AG04450 (cell line): ENCODE results near the gene UPK3A. TPM values are rescaled to one million over a fixed set of nuclear protein-coding genes. Genes with fewer than 3 reads are reported as not detected.
"Not testable (repeated sequence)": the region's sequence is repeated elsewhere in the genome, so short reads cannot be mapped to it uniquely, and the experiment has no call there.

Experiments
- CTCF ChIA-PET: fragments of 300-600, 350-600 bp; formaldehyde crosslinking; extraction: SDS; loops from one replicate; lab custom pipeline; 2022; ENCODE audit warnings: antibody characterized with exemption, inconsistent platforms; lab: Charles Lee
- POLR2A ChIA-PET: fragments of 350-600 bp; formaldehyde crosslinking; extraction: SDS; loops from one replicate; lab custom pipeline; 2021; ENCODE audit warnings: antibody characterized with exemption, inconsistent platforms; lab: Yijun Ruan, JAX
- DNase-seq: peaks from one replicate; pipeline ENCODE4 v3.0.0-alpha.2; 2011; ENCODE audit warnings: low read depth, low spot score
- H3K27ac ChIP-seq: one replicate; pipeline ENCODE4 v1.5.1; 2012; ENCODE audit warnings: low read depth, low read length, control low read depth
- H3K27me3 ChIP-seq: one replicate; pipeline ENCODE4 v1.6.0; 2012; ENCODE audit warnings: low read length; ENCODE audit not compliant: control insufficient read depth, insufficient read depth
- H3K4me3 ChIP-seq: 2 replicates; pipeline ENCODE4 v1.5.1; 2011; ENCODE audit warnings: mild to moderate bottlenecking, low read depth, low read length, control low read depth
- H3K9me3 ChIP-seq: 2 replicates; pipeline ENCODE4 v1.5.1; 2012; ENCODE audit warnings: low read length; ENCODE audit not compliant: control insufficient read depth, insufficient read depth
- polyA plus RNA-seq: library from polyadenylated mRNA; depleted of rRNA; stranded (reverse); fragments of >200 nt; gene quantifications from 2 replicates; pipeline ENCODE4 v1.2.3, GENCODE V29; 2011
- TF ChIP-seq, protein P1 (sequence below): IDR thresholded peaks from 2 replicates; pipeline ENCODE4 v1.5.1; 2011; ENCODE audit warnings: low read depth, low read length, control low read depth, inconsistent platforms

The UPK3A gene
- polyA plus RNA-seq, 1 experiment = not detected

DNA sequence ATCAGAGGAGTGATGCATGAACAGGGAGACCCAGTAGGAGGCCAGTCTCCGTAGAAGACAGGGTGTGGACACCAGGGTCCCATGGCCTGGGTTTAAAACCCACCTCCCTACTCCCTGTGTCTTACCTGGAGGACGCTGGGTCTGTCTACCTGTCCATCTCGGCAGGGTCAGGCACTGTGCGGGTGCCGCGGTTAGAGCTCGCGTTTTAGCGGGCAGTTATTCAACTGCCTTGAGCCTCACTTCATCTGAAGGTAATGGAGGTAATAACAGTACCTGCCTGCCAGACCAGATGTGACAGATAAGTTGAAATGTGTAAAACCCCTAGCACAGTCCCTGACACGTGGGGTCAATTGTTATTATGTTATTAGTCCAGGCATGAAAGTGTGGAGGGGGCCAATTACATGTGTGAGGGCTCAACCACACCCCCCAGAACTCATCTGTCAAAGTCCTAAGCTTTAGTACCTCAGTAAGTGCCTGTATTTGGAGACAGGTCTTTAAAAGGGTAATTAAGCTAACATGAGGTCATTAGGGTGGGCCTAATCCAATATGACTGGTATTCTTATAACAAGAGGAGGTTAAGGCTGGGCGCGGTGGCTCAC, 8.1 kb upstream of the UPK3A start:
- no peak overlapping the region for H3K4me3 ChIP-seq
- H3K27ac ChIP-seq = no peak overlapping the region
- no peak for DNase-seq
- ChIA-PET CTCF (no interaction called here), POLR2A (interaction anchor here (0.7 kb wide), 1 partner anchor 98 kb away, joined by 4 read pairs; no protein-coding TSS in a partner anchor)
- TF ChIP-seq, protein P1, sequence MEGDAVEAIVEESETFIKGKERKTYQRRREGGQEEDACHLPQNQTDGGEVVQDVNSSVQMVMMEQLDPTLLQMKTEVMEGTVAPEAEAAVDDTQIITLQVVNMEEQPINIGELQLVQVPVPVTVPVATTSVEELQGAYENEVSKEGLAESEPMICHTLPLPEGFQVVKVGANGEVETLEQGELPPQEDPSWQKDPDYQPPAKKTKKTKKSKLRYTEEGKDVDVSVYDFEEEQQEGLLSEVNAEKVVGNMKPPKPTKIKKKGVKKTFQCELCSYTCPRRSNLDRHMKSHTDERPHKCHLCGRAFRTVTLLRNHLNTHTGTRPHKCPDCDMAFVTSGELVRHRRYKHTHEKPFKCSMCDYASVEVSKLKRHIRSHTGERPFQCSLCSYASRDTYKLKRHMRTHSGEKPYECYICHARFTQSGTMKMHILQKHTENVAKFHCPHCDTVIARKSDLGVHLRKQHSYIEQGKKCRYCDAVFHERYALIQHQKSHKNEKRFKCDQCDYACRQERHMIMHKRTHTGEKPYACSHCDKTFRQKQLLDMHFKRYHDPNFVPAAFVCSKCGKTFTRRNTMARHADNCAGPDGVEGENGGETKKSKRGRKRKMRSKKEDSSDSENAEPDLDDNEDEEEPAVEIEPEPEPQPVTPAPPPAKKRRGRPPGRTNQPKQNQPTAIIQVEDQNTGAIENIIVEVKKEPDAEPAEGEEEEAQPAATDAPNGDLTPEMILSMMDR = no peak
- no peaks in the 10 kb centered on the region for H3K9me3 ChIP-seq
- H3K27me3 ChIP-seq = no peaks in the 10 kb centered on the region

DNA sequence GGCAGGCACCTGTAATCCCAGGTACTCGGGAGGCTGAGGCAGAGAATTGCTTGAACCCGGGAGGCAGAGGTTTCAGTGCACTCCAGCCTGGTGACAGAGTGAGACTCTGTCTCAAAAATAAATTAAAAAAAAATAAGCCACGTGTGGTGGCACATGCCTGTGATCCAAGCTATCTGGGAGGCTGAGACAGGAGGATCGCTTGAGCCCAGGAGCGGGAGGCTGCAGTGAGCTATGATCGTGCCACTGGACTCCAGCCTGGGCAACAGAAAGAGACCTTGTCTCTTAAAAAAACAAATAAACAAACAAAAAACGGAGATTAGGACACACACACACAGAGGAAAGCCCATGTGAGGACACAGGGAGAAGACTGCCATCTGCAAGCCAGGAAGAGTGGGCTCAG, 7.0 kb upstream of the UPK3A start:
- CTCF ChIA-PET = not testable (repeated sequence)

DNA sequence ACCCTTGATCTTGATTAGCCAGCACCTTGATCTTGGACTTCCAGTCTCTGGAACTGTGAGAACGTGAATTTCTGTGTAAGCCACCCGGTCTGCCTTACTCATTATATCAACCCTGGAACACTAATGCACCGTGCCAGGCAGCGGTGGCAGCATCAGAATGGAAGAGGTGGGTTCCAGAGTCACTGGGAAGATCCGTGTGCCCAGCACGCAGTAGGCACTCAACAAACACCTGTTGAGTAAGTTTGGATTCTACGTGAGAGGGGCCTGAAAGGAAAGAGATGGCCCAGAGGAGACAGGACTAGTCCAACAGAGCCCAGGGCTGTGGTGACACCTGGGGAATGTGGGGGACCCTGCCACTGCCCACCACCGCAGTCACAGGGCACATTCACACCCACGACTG, 6.6 kb upstream of the UPK3A start:
- TF ChIP-seq, protein P1 = no peak
- Histone ChIP-seq H3K9me3 (no peaks in the 10 kb centered on the region), H3K27me3 (peaks cover under 1% of the 10 kb centered on the region), H3K4me3 (no peak overlapping the region), H3K27ac (no peak overlapping the region)
- ChIA-PET CTCF (no interaction called here), POLR2A (no interaction called here)
- DNase-seq = no peak

More for the DNA sequence above, 7.0 kb upstream of the UPK3A start:
- H3K27ac ChIP-seq, H3K4me3 ChIP-seq, H3K9me3 ChIP-seq, H3K27me3 ChIP-seq, POLR2A ChIA-PET, DNase-seq: not testable (repeated sequence)

DNA sequence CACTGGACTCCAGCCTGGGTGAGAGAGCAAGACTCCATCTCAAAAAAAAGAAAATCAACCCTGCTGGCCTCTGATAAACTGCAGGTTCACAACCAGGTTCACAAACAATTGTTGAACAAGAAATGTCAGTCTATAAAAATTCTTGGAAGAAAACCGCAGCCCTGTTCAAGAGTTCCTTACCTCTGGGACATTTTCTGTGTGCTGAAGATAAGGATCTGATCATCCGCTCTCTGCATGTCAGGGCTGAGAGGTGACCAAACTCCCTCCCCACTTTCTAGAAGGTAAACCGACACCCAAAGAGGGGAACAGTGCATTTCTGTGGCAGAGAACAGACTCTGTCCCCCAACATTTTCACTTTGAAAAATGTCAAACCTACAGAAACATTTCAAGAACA, 4.2 kb upstream of the UPK3A start:
- POLR2A ChIA-PET = no interaction called here
- TF ChIP-seq, protein P1 = no peak
- H3K9me3 ChIP-seq = no peaks in the 10 kb centered on the region
- peak overlapping the region; percentile 71 for H3K27ac ChIP-seq
- no peak overlapping the region for H3K4me3 ChIP-seq
- CTCF ChIA-PET = no interaction called here
- peaks cover 18% of the 10 kb centered on the region for H3K27me3 ChIP-seq
- DNase-seq = no peak

DNA sequence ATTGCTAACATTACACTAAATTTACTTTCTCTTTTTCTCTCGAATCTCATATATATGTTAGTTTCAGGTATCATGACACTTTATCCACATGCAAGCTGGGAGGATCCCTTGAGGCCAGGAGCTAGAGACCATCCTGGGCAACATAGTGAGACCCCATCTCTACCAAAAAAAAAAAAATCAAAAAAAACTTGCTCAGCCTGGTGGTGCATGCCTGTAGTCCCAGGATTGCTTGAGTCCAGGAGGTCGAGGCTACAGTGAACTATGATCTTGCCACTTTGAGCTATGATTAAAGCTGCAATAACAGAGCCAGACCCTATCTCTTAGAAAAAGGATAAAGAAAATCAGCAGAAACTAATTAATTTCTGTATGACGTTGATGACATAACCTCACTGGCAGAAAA, 3.7 kb upstream of the UPK3A start:
- POLR2A ChIA-PET = no interaction called here
- TF ChIP-seq, protein P1 = no peak
- no peak overlapping the region for H3K27ac ChIP-seq
- no peak for DNase-seq
- no peak overlapping the region for H3K4me3 ChIP-seq
- CTCF ChIA-PET = no interaction called here
- H3K9me3 ChIP-seq = no peaks in the 10 kb centered on the region
- peaks cover 22% of the 10 kb centered on the region for H3K27me3 ChIP-seq
